K562 (cell line): ENCODE results near the gene DBNL. TPM values are rescaled to one million over a fixed set of nuclear protein-coding genes. Genes with fewer than 3 reads are reported as not detected.
A peak's percentile ranks its signal among the peaks of the same experiment; 100 is the strongest.

Source experiments
- ESRRA ChIP-seq: fragments of 450-650 bp; IDR thresholded peaks from 2 replicates; pipeline ENCODE4 v1.6.1; 2014; ENCODE audit warnings: low read depth, mild to moderate bottlenecking, moderate library complexity, borderline replicate concordance
- KDM5B ChIP-seq: fragments of 200-600 bp; sonication (generic); IDR thresholded peaks from 2 replicates; pipeline ENCODE4 v1.6.1; 2012; ENCODE audit warnings: low read depth, mild to moderate bottlenecking, moderate library complexity, low read length, control low read depth, inconsistent platforms; ENCODE audit not compliant: insufficient replicate concordance
- NELFE ChIP-seq: IDR thresholded peaks from 2 replicates; pipeline ENCODE4 v1.6.1; 2011; ENCODE audit warnings: mild to moderate bottlenecking; ENCODE audit not compliant: insufficient read depth, insufficient read length
- NUFIP1 ChIP-seq: fragments of 450-650 bp; IDR thresholded peaks from 2 replicates; pipeline ENCODE4 v1.6.1; 2018; ENCODE audit not compliant: partially characterized antibody
- RFX1 ChIP-seq: fragments of 450-650 bp; IDR thresholded peaks from 2 replicates; pipeline ENCODE4 v1.6.1; 2016; ENCODE audit warnings: mild to moderate bottlenecking, moderate library complexity
- SMAD4 ChIP-seq: fragments of 250-450 bp; sonication (Bioruptor Pico); conservative IDR thresholded peaks from 2 replicates; pipeline ENCODE4 v1.8.0; 2021; ENCODE audit warnings: inconsistent platforms, mild to moderate bottlenecking, moderate library complexity
- TBP ChIP-seq: optimal IDR thresholded peaks from 2 replicates; pipeline ENCODE3; 2011; ENCODE audit warnings: low read depth, low read length, improper control_type of control experiment
- ZNF239 ChIP-seq: fragments of 250-450 bp; sonication (Bioruptor Pico); IDR thresholded peaks from 2 replicates; pipeline ENCODE4 v1.4.0; 2020; ENCODE audit warnings: mild to moderate bottlenecking
- ZNF589 ChIP-seq: fragments of 200-800 bp; sonication (Bioruptor generic); IDR thresholded peaks from 2 replicates; pipeline ENCODE4 v1.6.1; 2016; ENCODE audit warnings: low read depth, missing genetic modification characterization, missing compliant biosample characterization
- polyA plus RNA-seq, 8 experiments: library from polyadenylated mRNA; depleted of rRNA in 4 of 8; stranded (reverse) in 5 of 8; unstranded in 3 of 8; fragments of >200 nt; fragmentation: Nextera tagmentation in 2 of 8; fragmentation: Illumina TruSeq in 1 of 8; extraction: Ambion mirVana in 2 of 8; extraction: Trizol in 1 of 8; gene quantifications; 2 replicates each; pipeline versions ENCODE4 v1.2.1 to v1.2.3, GENCODE V29; 2011 to 2014; ENCODE audit warnings: inconsistent platforms in 1 of 8, missing spikeins in 1 of 8
- total RNA-seq, 7 experiments: library from RNA; depleted of rRNA in 6 of 7; stranded (reverse); fragments of >200 nt in 6 of 7; fragmentation: Illumina TruSeq in 2 of 7; extraction: Trizol in 2 of 7; gene quantifications; 2 replicates each; pipeline versions ENCODE4 v1.2.1 to v1.2.3, GENCODE V29; 2011 to 2021; ENCODE audit warnings: low replicate concordance in 1 of 7
- TF ChIP-seq, protein P1 (sequence below): fragments of 450-650 bp; formaldehyde crosslinking; IDR thresholded peaks from 2 replicates; pipeline ENCODE4 v1.4.0; 2022; ENCODE audit warnings: missing genetic modification characterization
- TF ChIP-seq, protein P2 (sequence below), 2 experiments: fragments of 150-350 bp in 1 of 2; IDR thresholded peaks; 2 replicates each; pipeline ENCODE4 v1.6.1; 2012 to 2016; ENCODE audit warnings: low read depth in 2 of 2, low read length in 2 of 2, mild to moderate bottlenecking in 1 of 2, moderate library complexity in 1 of 2
- TF ChIP-seq, protein P3 (sequence below): IDR thresholded peaks from 2 replicates; pipeline ENCODE4 v1.6.1; 2012; ENCODE audit warnings: low read depth, low read length, improper control_type of control experiment, borderline replicate concordance

Gene DBNL
- total and polyA plus RNA-seq, 9 of the 15 experiments (the other 6 are each of a cell fraction or from before 2014, with no cell fraction given), result 1.9 to 65.1 (median 38.9) TPM

DNA sequence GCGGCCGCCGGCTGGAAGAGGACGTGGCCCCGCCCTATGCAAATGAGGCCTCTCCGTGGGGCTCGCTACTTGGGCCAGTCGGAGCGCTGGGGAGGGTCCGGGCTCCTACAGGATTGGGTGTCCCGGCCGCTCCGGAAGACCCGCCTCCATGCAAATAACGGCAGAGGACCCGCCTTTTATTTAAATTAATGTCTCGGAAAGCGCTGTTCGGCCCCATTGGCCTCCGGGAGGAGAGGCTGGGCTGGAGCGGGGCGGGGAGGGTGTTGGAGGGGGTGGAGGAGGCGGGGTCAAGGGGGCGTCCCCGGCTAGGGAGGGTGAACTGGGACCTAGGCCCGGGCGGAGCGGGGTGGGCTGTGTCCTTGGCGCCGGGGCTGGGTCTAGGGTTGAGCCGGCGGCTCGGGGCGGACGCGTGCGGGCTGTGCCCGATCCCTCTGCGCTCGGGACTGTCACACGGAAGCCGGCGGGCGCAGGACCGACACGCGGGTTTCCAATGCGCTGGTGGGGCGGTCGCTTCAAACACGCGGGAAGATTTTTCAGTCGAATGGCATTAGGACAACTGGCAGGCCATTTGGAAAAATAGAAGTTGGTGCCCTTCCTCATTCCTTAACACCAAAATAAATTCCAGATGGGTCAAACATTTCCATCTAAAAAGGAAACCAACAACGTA, 38.2 kb downstream of the DBNL start (continued):
- no peak for TF ChIP-seq NELFE
- TF ChIP-seq ZNF239 (CRISPR knock-in tag), result no peak
- TF ChIP-seq RFX1, result no peak
- TF ChIP-seq ESRRA, result no peak
- no peak for TF ChIP-seq ZNF589 (CRISPR knock-in tag)
- TF ChIP-seq SMAD4 (CRISPR knock-in tag), result no peak; the same call in 1 of the 2 replicates
- TF ChIP-seq, protein P1, sequence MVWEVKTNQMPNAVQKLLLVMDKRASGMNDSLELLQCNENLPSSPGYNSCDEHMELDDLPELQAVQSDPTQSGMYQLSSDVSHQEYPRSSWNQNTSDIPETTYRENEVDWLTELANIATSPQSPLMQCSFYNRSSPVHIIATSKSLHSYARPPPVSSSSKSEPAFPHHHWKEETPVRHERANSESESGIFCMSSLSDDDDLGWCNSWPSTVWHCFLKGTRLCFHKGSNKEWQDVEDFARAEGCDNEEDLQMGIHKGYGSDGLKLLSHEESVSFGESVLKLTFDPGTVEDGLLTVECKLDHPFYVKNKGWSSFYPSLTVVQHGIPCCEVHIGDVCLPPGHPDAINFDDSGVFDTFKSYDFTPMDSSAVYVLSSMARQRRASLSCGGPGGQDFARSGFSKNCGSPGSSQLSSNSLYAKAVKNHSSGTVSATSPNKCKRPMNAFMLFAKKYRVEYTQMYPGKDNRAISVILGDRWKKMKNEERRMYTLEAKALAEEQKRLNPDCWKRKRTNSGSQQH (CRISPR knock-in tag), result no peak
- TF ChIP-seq NUFIP1, result no peak
- TF ChIP-seq KDM5B, result peak; percentile 64
- TF ChIP-seq, protein P2, sequence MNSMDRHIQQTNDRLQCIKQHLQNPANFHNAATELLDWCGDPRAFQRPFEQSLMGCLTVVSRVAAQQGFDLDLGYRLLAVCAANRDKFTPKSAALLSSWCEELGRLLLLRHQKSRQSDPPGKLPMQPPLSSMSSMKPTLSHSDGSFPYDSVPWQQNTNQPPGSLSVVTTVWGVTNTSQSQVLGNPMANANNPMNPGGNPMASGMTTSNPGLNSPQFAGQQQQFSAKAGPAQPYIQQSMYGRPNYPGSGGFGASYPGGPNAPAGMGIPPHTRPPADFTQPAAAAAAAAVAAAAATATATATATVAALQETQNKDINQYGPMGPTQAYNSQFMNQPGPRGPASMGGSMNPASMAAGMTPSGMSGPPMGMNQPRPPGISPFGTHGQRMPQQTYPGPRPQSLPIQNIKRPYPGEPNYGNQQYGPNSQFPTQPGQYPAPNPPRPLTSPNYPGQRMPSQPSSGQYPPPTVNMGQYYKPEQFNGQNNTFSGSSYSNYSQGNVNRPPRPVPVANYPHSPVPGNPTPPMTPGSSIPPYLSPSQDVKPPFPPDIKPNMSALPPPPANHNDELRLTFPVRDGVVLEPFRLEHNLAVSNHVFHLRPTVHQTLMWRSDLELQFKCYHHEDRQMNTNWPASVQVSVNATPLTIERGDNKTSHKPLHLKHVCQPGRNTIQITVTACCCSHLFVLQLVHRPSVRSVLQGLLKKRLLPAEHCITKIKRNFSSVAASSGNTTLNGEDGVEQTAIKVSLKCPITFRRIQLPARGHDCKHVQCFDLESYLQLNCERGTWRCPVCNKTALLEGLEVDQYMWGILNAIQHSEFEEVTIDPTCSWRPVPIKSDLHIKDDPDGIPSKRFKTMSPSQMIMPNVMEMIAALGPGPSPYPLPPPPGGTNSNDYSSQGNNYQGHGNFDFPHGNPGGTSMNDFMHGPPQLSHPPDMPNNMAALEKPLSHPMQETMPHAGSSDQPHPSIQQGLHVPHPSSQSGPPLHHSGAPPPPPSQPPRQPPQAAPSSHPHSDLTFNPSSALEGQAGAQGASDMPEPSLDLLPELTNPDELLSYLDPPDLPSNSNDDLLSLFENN (IDR thresholded peaks at IDR 0.05; ENCODE audit: low read depth in 2 of 2, low read length in 2 of 2), result no peak
- peak; percentile 23 for TF ChIP-seq TBP
- TF ChIP-seq, protein P3, sequence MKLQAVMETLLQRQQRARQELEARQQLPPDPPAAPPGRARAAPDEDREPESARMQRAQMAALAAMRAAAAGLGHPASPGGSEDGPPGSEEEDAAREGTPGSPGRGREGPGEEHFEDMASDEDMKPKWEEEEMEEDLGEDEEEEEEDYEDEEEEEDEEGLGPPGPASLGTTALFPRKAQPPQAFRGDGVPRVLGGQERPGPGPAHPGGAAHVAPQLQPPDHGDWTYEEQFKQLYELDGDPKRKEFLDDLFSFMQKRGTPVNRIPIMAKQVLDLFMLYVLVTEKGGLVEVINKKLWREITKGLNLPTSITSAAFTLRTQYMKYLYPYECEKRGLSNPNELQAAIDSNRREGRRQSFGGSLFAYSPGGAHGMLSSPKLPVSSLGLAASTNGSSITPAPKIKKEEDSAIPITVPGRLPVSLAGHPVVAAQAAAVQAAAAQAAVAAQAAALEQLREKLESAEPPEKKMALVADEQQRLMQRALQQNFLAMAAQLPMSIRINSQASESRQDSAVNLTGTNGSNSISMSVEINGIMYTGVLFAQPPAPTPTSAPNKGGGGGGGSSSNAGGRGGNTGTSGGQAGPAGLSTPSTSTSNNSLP, result no peak
- TF ChIP-seq, all 486 proteins: peak for 62
